ENCODE data around the gene LMNTD2.

LMNTD2 gene

GRCh38 chr11:507727-508515, 52.6 kb downstream of the LMNTD2 start:
- DNase-seq (ENCODE audit: extremely low read depth, insufficient read length) = no peak
- H3K27me3 ChIP-seq (replicated peaks; ENCODE audit: control insufficient read depth, insufficient read depth, low read length) = no peaks in the 10 kb centered on the region
- H3K36me3 ChIP-seq (ENCODE audit: control insufficient read depth, insufficient read depth, low read length) = peaks cover 3% of the 10 kb centered on the region
- H3K4me3 ChIP-seq (replicated peaks; ENCODE audit: low read depth, low read length) = peak overlapping the region; percentile 67
- TF ChIP-seq CTCF (IDR thresholded peaks at IDR 0.05; ENCODE audit: insufficient read depth, low read length, poor library complexity, severe bottlenecking) = no peak

- H3K36me3 ChIP-seq (ENCODE audit: control insufficient read depth, insufficient read depth, low read length) = peaks cover 3% of the 10 kb centered on the region
Measured at GRCh38 chr11:506995-507726, 53.4 kb downstream of the LMNTD2 start, which contains the start of gene RNH1. TSS of gene RNH1 (minus strand) at chr11:507242. CDS start at chr11:502162, 5,080 bp downstream.

GRCh38 chr11:506238-506994, 54.1 kb downstream of the LMNTD2 start:
- DNase-seq (ENCODE audit: extremely low read depth, insufficient read length) = peak; percentile 98
- peak overlapping the region; percentile 96 for H3K4me3 ChIP-seq (replicated peaks; ENCODE audit: low read depth, low read length)
- H3K36me3 ChIP-seq (ENCODE audit: control insufficient read depth, insufficient read depth, low read length) = peaks cover 5% of the 10 kb centered on the region
- no peaks in the 10 kb centered on the region for H3K27me3 ChIP-seq (replicated peaks; ENCODE audit: control insufficient read depth, insufficient read depth, low read length)
- no peak for TF ChIP-seq CTCF (IDR thresholded peaks at IDR 0.05; ENCODE audit: insufficient read depth, low read length, poor library complexity, severe bottlenecking)

More at GRCh38 chr11:506995-507726, 53.4 kb downstream of the LMNTD2 start, which contains the start of gene RNH1:
- Histone ChIP-seq H3K27me3 (replicated peaks; ENCODE audit: control insufficient read depth, insufficient read depth, low read length) (no peaks in the 10 kb centered on the region), H3K4me3 (replicated peaks; ENCODE audit: low read depth, low read length) (peak within 1 kb of the TSS; percentile 96)
- no peak for TF ChIP-seq CTCF (IDR thresholded peaks at IDR 0.05; ENCODE audit: insufficient read depth, low read length, poor library complexity, severe bottlenecking)
- DNase-seq (ENCODE audit: extremely low read depth, insufficient read length) = peak; percentile 92

GRCh38 chr11:504994-505344, 55.6 kb downstream of the LMNTD2 start:
- no peak for TF ChIP-seq CTCF (IDR thresholded peaks at IDR 0.05; ENCODE audit: insufficient read depth, low read length, poor library complexity, severe bottlenecking)
- Histone ChIP-seq H3K4me3 (replicated peaks; ENCODE audit: low read depth, low read length) (no peak overlapping the region; the same call in 1 of the 2 replicates), H3K27me3 (replicated peaks; ENCODE audit: control insufficient read depth, insufficient read depth, low read length) (no peaks in the 10 kb centered on the region), H3K36me3 (ENCODE audit: control insufficient read depth, insufficient read depth, low read length) (peaks cover 13% of the 10 kb centered on the region)
- no peak for DNase-seq (ENCODE audit: extremely low read depth, insufficient read length)

Data from GM06990 (cell line).